ENCODE results near the gene NEK7.

NEK7 gene

GRCh38 chr1:198364471-198364870, 207.7 kb downstream of the NEK7 start:
- no peak for DNase-seq

GRCh38 chr1:198367296-198367695, 210.5 kb downstream of the NEK7 start:
- no peak for DNase-seq

- DNase-seq, result no peak
Observed at GRCh38 chr1:198370996-198371395, 214.2 kb downstream of the NEK7 start.

Data from hematopoietic multipotent progenitor cell treated with erythropoietin and hydrocortisone succinate and interleukin-3 and kit ligand, for 6 days (in vitro differentiated cells).